ENCODE data around the gene LRMDA.

Gene LRMDA

GRCh38 chr10:75938380-75939122 lies 507.1 kb downstream of the LRMDA start:
- DNase-seq (ENCODE audit: low read depth), result no peak
- TF ChIP-seq CTCF (conservative IDR thresholded peaks at IDR 0.05; ENCODE audit: low read depth, low read length), result no peak
- no peak overlapping the region for H3K4me3 ChIP-seq (ENCODE audit: low read depth, low read length)

- no peak for TF ChIP-seq CTCF (conservative IDR thresholded peaks at IDR 0.05; ENCODE audit: low read depth, low read length)
- no peak overlapping the region for H3K4me3 ChIP-seq (ENCODE audit: low read depth, low read length)
- no peak for DNase-seq (ENCODE audit: low read depth)
Measured at GRCh38 chr10:75939541-75939940, 508.1 kb downstream of the LRMDA start.

GRCh38 chr10:75940742-75941141 lies 509.3 kb downstream of the LRMDA start:
- no peak overlapping the region for H3K4me3 ChIP-seq (ENCODE audit: low read depth, low read length)
- no peak for DNase-seq (ENCODE audit: low read depth)
- no peak for TF ChIP-seq CTCF (conservative IDR thresholded peaks at IDR 0.05; ENCODE audit: low read depth, low read length)

GRCh38 chr10:75941223-75941801 lies 509.9 kb downstream of the LRMDA start:
- no peak for TF ChIP-seq CTCF (conservative IDR thresholded peaks at IDR 0.05; ENCODE audit: low read depth, low read length)
- H3K4me3 ChIP-seq (ENCODE audit: low read depth, low read length), result no peak overlapping the region
- no peak for DNase-seq (ENCODE audit: low read depth)

GRCh38 chr10:75944061-75944460 lies 512.6 kb downstream of the LRMDA start:
- H3K4me3 ChIP-seq (ENCODE audit: low read depth, low read length), result no peak overlapping the region
- DNase-seq (ENCODE audit: low read depth), result no peak
- no peak for TF ChIP-seq CTCF (conservative IDR thresholded peaks at IDR 0.05; ENCODE audit: low read depth, low read length)

- TF ChIP-seq CTCF (conservative IDR thresholded peaks at IDR 0.05; ENCODE audit: low read depth, low read length), result no peak
- DNase-seq (ENCODE audit: low read depth), result no peak
- no peak overlapping the region for H3K4me3 ChIP-seq (ENCODE audit: low read depth, low read length)
Measured at GRCh38 chr10:75948583-75948982, 517.2 kb downstream of the LRMDA start.

GRCh38 chr10:75950307-75950706 lies 518.9 kb downstream of the LRMDA start:
- no peak overlapping the region for H3K4me3 ChIP-seq (ENCODE audit: low read depth, low read length)
- DNase-seq (ENCODE audit: low read depth), result no peak
- no peak for TF ChIP-seq CTCF (conservative IDR thresholded peaks at IDR 0.05; ENCODE audit: low read depth, low read length)
